Measurements from ENCODE around the gene RRP8. TPM values are rescaled to one million over a fixed set of nuclear protein-coding genes. Genes with fewer than 3 reads are reported as not detected.

Gene RRP8
- polyA plus RNA-seq, 1 donor from 2014 or later, result 23.4 TPM

DNA sequence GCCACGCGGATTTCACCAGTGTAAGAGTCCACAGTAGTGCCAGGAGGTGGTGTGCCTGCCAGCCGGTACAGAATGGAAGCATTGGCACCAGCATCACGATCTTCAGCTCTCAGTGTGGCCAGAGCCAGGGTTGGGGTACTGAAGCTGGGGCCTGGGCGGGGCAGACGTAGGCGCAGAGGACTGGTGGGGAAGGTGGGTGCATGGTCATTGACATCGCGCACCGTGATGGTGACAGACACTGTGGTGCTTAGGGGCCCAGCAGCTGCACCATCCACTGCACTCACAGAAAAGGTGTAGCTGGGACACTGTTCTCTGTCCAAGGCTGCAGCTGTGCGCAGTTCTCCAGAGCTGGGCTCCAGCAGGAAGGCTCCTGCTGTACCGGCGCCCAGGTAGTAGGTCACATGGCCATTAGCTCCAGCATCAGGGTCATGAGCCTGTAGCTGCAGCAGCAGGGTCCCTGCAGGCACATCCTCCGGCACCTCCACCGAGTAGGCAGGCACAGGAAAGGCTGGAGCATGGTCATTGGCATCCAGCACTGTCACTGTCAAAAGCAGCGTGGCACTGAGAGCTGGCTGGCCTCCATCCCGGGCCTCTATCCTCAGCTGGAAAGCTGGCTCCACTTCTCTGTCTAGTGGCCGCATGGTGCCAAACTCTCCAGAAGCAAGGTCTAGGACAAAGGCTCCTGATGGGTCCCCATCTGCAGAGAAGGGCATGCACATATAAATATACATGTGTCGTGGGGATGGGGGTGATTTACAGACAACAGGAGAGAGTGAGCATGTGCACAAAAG is 23.8 kb upstream of the RRP8 start:
- no peak overlapping the region for H3K4me2 ChIP-seq (ENCODE audit: low read length)
- peaks cover 16% of the 10 kb centered on the region for H3K36me3 ChIP-seq (ENCODE audit: insufficient read depth, low read length)
- no peak overlapping the region for H3K9ac ChIP-seq (ENCODE audit: low read length)
- no peaks in the 10 kb centered on the region for H4K20me1 ChIP-seq (ENCODE audit: insufficient read depth)
- no peaks in the 10 kb centered on the region for H3K79me2 ChIP-seq (replicated peaks; ENCODE audit: insufficient read depth, low read length)
- TF ChIP-seq EZH2 (IDR thresholded peaks at IDR 0.05; ENCODE audit: borderline replicate concordance, insufficient read depth, low read length, poor library complexity, severe bottlenecking) (no peak), TAF1 (IDR thresholded peaks at IDR 0.05; ENCODE audit: low read depth) (no peak)
- no peak overlapping the region for H3K4me3 ChIP-seq (ENCODE audit: low read length)
- no peak overlapping the region for H2AFZ ChIP-seq (ENCODE audit: low read depth, low read length)
- no peaks in the 10 kb centered on the region for H3K27me3 ChIP-seq (ENCODE audit: insufficient read depth, low read depth, low read length)
- H3K9me3 ChIP-seq (ENCODE audit: low read length), result no peaks in the 10 kb centered on the region
- H3K9me2 ChIP-seq (ENCODE audit: insufficient read depth, low read length), result no peaks in the 10 kb centered on the region
- H3K27ac ChIP-seq (ENCODE audit: low read length), result no peak overlapping the region
- no peaks in the 10 kb centered on the region for H3F3A ChIP-seq (ENCODE audit: insufficient read depth, low read length, poor library complexity, severe bottlenecking)

DNA sequence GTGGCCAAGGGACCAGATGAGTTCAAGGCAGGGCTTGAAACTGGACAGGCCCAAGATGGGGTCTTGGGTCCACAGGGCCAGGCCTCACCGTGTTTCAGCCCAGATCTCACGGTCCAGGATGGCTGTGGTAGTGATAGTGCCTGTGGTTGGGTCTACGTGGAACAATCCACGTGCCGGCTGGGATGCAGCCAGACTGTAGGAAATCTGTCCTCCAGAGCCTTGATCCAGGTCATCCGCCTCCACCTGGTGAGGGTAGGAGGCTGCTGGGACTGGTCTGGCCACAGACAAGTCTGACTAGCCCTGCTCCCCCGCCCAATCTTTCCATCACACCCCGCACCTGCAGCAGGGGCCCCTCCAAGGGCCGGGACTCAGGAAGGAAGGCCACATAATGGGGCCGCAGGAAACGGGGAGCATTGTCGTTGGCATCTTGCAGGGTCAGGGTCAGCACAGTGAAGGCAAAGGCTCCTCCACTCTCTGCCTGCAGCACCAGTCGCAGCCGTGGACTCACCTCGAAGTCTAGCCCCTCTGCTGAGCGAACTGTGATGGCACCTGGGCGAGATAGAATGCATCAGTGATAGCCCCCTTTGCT is 22.5 kb upstream of the RRP8 start:
- H3K79me2 ChIP-seq (replicated peaks; ENCODE audit: insufficient read depth, low read length), result no peaks in the 10 kb centered on the region
- TF ChIP-seq RAD21 (conservative IDR thresholded peaks at IDR 0.05) (no peak), TAF1 (IDR thresholded peaks at IDR 0.05; ENCODE audit: low read depth) (no peak), MXI1 (conservative IDR thresholded peaks at IDR 0.05; ENCODE audit: poor library complexity, severe bottlenecking) (no peak), SMC3 (conservative IDR thresholded peaks at IDR 0.05; ENCODE audit: poor library complexity) (no peak), EP300 (conservative IDR thresholded peaks at IDR 0.05; ENCODE audit: poor library complexity, severe bottlenecking) (no peak), POLR2AphosphoS5 (IDR thresholded peaks at IDR 0.05) (no peak)
- TF ChIP-seq, protein P1, sequence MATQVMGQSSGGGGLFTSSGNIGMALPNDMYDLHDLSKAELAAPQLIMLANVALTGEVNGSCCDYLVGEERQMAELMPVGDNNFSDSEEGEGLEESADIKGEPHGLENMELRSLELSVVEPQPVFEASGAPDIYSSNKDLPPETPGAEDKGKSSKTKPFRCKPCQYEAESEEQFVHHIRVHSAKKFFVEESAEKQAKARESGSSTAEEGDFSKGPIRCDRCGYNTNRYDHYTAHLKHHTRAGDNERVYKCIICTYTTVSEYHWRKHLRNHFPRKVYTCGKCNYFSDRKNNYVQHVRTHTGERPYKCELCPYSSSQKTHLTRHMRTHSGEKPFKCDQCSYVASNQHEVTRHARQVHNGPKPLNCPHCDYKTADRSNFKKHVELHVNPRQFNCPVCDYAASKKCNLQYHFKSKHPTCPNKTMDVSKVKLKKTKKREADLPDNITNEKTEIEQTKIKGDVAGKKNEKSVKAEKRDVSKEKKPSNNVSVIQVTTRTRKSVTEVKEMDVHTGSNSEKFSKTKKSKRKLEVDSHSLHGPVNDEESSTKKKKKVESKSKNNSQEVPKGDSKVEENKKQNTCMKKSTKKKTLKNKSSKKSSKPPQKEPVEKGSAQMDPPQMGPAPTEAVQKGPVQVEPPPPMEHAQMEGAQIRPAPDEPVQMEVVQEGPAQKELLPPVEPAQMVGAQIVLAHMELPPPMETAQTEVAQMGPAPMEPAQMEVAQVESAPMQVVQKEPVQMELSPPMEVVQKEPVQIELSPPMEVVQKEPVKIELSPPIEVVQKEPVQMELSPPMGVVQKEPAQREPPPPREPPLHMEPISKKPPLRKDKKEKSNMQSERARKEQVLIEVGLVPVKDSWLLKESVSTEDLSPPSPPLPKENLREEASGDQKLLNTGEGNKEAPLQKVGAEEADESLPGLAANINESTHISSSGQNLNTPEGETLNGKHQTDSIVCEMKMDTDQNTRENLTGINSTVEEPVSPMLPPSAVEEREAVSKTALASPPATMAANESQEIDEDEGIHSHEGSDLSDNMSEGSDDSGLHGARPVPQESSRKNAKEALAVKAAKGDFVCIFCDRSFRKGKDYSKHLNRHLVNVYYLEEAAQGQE (IDR thresholded peaks at IDR 0.05; ENCODE audit: borderline replicate concordance), result no peak
- H3K27me3 ChIP-seq (ENCODE audit: insufficient read depth, low read depth, low read length), result no peaks in the 10 kb centered on the region
- H2AFZ ChIP-seq (ENCODE audit: low read depth, low read length), result no peak overlapping the region
- no peaks in the 10 kb centered on the region for H3F3A ChIP-seq (ENCODE audit: insufficient read depth, low read length, poor library complexity, severe bottlenecking)
- H4K20me1 ChIP-seq (ENCODE audit: insufficient read depth), result no peaks in the 10 kb centered on the region
- peaks cover 11% of the 10 kb centered on the region for H3K36me3 ChIP-seq (ENCODE audit: insufficient read depth, low read length)
- no peaks in the 10 kb centered on the region for H3K9me3 ChIP-seq (ENCODE audit: low read length)
- no peak overlapping the region for H3K9ac ChIP-seq (ENCODE audit: low read length)
- H3K9me2 ChIP-seq (ENCODE audit: insufficient read depth, low read length), result no peaks in the 10 kb centered on the region
- no peak overlapping the region for H3K27ac ChIP-seq (ENCODE audit: low read length)
- H3K4me2 ChIP-seq (ENCODE audit: low read length), result no peak overlapping the region
- H3K4me3 ChIP-seq (ENCODE audit: low read length), result no peak overlapping the region

DNA sequence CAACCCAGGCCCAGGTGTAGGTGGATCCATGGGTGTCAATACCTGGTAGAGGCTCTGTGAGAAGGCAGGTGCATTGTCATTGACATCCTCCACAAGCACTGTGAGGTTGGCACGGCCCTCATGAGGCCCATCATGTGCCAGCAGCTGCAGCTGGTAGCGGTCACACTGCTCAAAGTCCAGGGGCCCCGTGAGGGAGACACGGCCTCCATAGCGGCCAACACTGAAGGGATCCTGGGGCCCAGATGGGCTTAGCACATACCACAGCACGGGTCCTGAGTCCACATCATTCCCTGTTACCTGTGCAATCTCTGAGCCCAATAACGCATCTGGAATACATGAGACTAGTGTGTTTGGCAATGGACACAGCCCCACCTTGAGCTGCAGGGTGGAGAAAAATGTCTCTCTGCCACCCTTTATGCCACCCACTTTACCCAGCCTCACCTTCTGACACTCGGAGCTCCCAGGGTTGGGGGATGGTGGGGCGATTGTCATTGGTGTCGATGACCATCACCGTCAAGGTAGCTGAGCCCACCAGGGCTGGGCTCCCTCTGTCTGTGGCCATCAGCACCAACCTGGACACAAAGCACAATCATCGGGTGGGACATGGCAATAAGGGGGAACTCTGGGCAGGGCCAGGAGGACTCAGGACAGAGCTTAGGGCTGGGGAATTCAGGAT is 21.9 kb upstream of the RRP8 start:
- Histone ChIP-seq H4K20me1 (ENCODE audit: insufficient read depth) (no peaks in the 10 kb centered on the region), H3K4me2 (ENCODE audit: low read length) (no peak overlapping the region), H3K4me3 (ENCODE audit: low read length) (no peak overlapping the region), H3K27me3 (ENCODE audit: insufficient read depth, low read depth, low read length) (no peaks in the 10 kb centered on the region), H3K9ac (ENCODE audit: low read length) (no peak overlapping the region), H3K27ac (ENCODE audit: low read length) (no peak overlapping the region), H3K9me3 (ENCODE audit: low read length) (no peaks in the 10 kb centered on the region), H3K79me2 (replicated peaks; ENCODE audit: insufficient read depth, low read length) (no peaks in the 10 kb centered on the region), H3F3A (ENCODE audit: insufficient read depth, low read length, poor library complexity, severe bottlenecking) (no peaks in the 10 kb centered on the region), H2AFZ (ENCODE audit: low read depth, low read length) (no peak overlapping the region), H3K9me2 (ENCODE audit: insufficient read depth, low read length) (no peaks in the 10 kb centered on the region), H3K36me3 (ENCODE audit: insufficient read depth, low read length) (peaks cover 7% of the 10 kb centered on the region)
- TF ChIP-seq EZH2 (IDR thresholded peaks at IDR 0.05; ENCODE audit: borderline replicate concordance, insufficient read depth, low read length, poor library complexity, severe bottlenecking) (no peak), EP300 (conservative IDR thresholded peaks at IDR 0.05; ENCODE audit: poor library complexity, severe bottlenecking) (no peak), POLR2AphosphoS5 (IDR thresholded peaks at IDR 0.05) (no peak), MXI1 (conservative IDR thresholded peaks at IDR 0.05; ENCODE audit: poor library complexity, severe bottlenecking) (no peak), RAD21 (conservative IDR thresholded peaks at IDR 0.05) (no peak), SMC3 (conservative IDR thresholded peaks at IDR 0.05; ENCODE audit: poor library complexity) (no peak), TAF1 (IDR thresholded peaks at IDR 0.05; ENCODE audit: low read depth) (no peak)
- TF ChIP-seq, protein P2, sequence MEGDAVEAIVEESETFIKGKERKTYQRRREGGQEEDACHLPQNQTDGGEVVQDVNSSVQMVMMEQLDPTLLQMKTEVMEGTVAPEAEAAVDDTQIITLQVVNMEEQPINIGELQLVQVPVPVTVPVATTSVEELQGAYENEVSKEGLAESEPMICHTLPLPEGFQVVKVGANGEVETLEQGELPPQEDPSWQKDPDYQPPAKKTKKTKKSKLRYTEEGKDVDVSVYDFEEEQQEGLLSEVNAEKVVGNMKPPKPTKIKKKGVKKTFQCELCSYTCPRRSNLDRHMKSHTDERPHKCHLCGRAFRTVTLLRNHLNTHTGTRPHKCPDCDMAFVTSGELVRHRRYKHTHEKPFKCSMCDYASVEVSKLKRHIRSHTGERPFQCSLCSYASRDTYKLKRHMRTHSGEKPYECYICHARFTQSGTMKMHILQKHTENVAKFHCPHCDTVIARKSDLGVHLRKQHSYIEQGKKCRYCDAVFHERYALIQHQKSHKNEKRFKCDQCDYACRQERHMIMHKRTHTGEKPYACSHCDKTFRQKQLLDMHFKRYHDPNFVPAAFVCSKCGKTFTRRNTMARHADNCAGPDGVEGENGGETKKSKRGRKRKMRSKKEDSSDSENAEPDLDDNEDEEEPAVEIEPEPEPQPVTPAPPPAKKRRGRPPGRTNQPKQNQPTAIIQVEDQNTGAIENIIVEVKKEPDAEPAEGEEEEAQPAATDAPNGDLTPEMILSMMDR (IDR thresholded peaks at IDR 0.05; ENCODE audit: poor library complexity, severe bottlenecking), result no peak
- TF ChIP-seq, protein P1 (IDR thresholded peaks at IDR 0.05; ENCODE audit: borderline replicate concordance), result no peak

Data from neural cell (in vitro differentiated cells).